ENCODE results near the gene GKN2. TPM values are rescaled to one million over a fixed set of nuclear protein-coding genes. Genes with fewer than 3 reads are reported as not detected.

GKN2 gene
- total RNA-seq, 1 donor from 2014 or later, result not detected

- H3K9me3 ChIP-seq (replicated peaks), result no peaks in the 10 kb centered on the region
- intact Hi-C loops (cut with micrococcal nuclease), result loop anchor here (10.0 kb wide), 1 partner anchor 461 kb away; the partner anchor contains the start of genes APLF and FBXO48
- H3K36me3 ChIP-seq, result no peaks in the 10 kb centered on the region
- DNase-seq, result no peak
- peaks cover 57% of the 10 kb centered on the region for H3K27me3 ChIP-seq (ENCODE audit: low read depth)
- H3K4me1 ChIP-seq, result no peaks in the 10 kb centered on the region
- no peak overlapping the region for H3K27ac ChIP-seq (replicated peaks)
- no peak overlapping the region for H3K4me3 ChIP-seq
- TF ChIP-seq CTCF (IDR thresholded peaks at IDR 0.05; ENCODE audit: borderline replicate concordance), result peak; percentile 87
Measured at GRCh38 chr2:68925295-68925896, 27.3 kb downstream of the GKN2 start.

- H3K36me3 ChIP-seq, result no peaks in the 10 kb centered on the region
- intact Hi-C loops (cut with micrococcal nuclease), result loop anchor here (10.0 kb wide), 1 partner anchor 457 kb away; the partner anchor contains the start of genes APLF and FBXO48
- no peaks in the 10 kb centered on the region for H3K4me1 ChIP-seq
- no peak overlapping the region for H3K4me3 ChIP-seq
- H3K9me3 ChIP-seq (replicated peaks), result no peaks in the 10 kb centered on the region
- DNase-seq, result no peak
- peaks cover 35% of the 10 kb centered on the region for H3K27me3 ChIP-seq (ENCODE audit: low read depth)
- no peak for TF ChIP-seq CTCF (IDR thresholded peaks at IDR 0.05; ENCODE audit: borderline replicate concordance)
- H3K27ac ChIP-seq (replicated peaks), result no peak overlapping the region
Measured at GRCh38 chr2:68921646-68922045, 31.0 kb downstream of the GKN2 start.

- H3K4me1 ChIP-seq, result no peaks in the 10 kb centered on the region
- H3K9me3 ChIP-seq (replicated peaks), result no peaks in the 10 kb centered on the region
- H3K36me3 ChIP-seq, result no peaks in the 10 kb centered on the region
- no peak overlapping the region for H3K4me3 ChIP-seq
- intact Hi-C loops (cut with micrococcal nuclease), result loop anchor here (10.0 kb wide), 1 partner anchor 456 kb away; the partner anchor contains the start of genes APLF and FBXO48
- no peak for TF ChIP-seq CTCF (IDR thresholded peaks at IDR 0.05; ENCODE audit: borderline replicate concordance)
- H3K27ac ChIP-seq (replicated peaks), result no peak overlapping the region
- H3K27me3 ChIP-seq (ENCODE audit: low read depth), result peaks cover 25% of the 10 kb centered on the region
- no peak for DNase-seq
Measured at GRCh38 chr2:68920481-68921170, 32.1 kb downstream of the GKN2 start.

GRCh38 chr2:68918497-68918896 lies 34.2 kb downstream of the GKN2 start:
- H3K4me1 ChIP-seq, result no peaks in the 10 kb centered on the region
- no peak for DNase-seq
- H3K36me3 ChIP-seq, result no peaks in the 10 kb centered on the region
- no peaks in the 10 kb centered on the region for H3K9me3 ChIP-seq (replicated peaks)
- H3K27me3 ChIP-seq (ENCODE audit: low read depth), result peaks cover 17% of the 10 kb centered on the region
- H3K27ac ChIP-seq (replicated peaks), result no peak overlapping the region
- H3K4me3 ChIP-seq, result no peak overlapping the region
- intact Hi-C loops (cut with micrococcal nuclease), result loop anchor here (10.0 kb wide), 1 partner anchor 424 kb away; no protein-coding TSS in a partner anchor
- no peak for TF ChIP-seq CTCF (IDR thresholded peaks at IDR 0.05; ENCODE audit: borderline replicate concordance)

GRCh38 chr2:68917034-68917718 lies 35.5 kb downstream of the GKN2 start:
- DNase-seq, result no peak
- no peak for TF ChIP-seq CTCF (IDR thresholded peaks at IDR 0.05; ENCODE audit: borderline replicate concordance)
- intact Hi-C loops (cut with micrococcal nuclease), result loop anchor here (10.0 kb wide), 1 partner anchor 422 kb away; no protein-coding TSS in a partner anchor
- no peak overlapping the region for H3K4me3 ChIP-seq
- H3K36me3 ChIP-seq, result no peaks in the 10 kb centered on the region
- H3K4me1 ChIP-seq, result no peaks in the 10 kb centered on the region
- peaks cover 13% of the 10 kb centered on the region for H3K27me3 ChIP-seq (ENCODE audit: low read depth)
- no peak overlapping the region for H3K27ac ChIP-seq (replicated peaks)
- H3K9me3 ChIP-seq (replicated peaks), result no peaks in the 10 kb centered on the region

All from left ventricle myocardium inferior (tissue), 1 donor.